Sigmoid colon (tissue), 7 donors: ENCODE data around the gene FOXP1. TPM values are rescaled to one million over a fixed set of nuclear protein-coding genes. Genes with fewer than 3 reads are reported as not detected.

ENCODE experiments used
- DNase-seq: peaks from one replicate; pipeline ENCODE4 v3.0.0-alpha.2; 2019
- H3K27ac ChIP-seq, 4 donors: fragments of 200-600 bp; sonication (generic); one replicate each; pipeline ENCODE4 v1.5.1; 2016 to 2019; ENCODE audit warnings: mild to moderate bottlenecking in 1 of 4
- H3K27me3 ChIP-seq, 3 donors: fragments of 200-600 bp; sonication (generic); one replicate each; pipeline ENCODE4 v1.5.1; 2019; ENCODE audit warnings: mild to moderate bottlenecking in 1 of 3
- H3K36me3 ChIP-seq, 4 donors: fragments of 200-600 bp; sonication (generic); one replicate each; pipeline ENCODE4 v1.5.1; 2016 to 2019
- H3K4me1 ChIP-seq, 4 donors: fragments of 200-600 bp; sonication (generic); one replicate each; pipeline ENCODE4 v1.5.1; 2017 to 2019
- H3K4me3 ChIP-seq, 4 donors: fragments of 200-600 bp; sonication (generic); one replicate each; pipeline ENCODE4 v1.5.1; 2017 to 2019; ENCODE audit warnings: mild to moderate bottlenecking in 2 of 4, moderate library complexity in 1 of 4
- H3K9me3 ChIP-seq, 4 donors: fragments of 200-600 bp in 3 of 4; sonication (generic) in 3 of 4; one replicate each; pipeline versions ENCODE4 v1.5.1 to v1.6.1; 2013 to 2019
- CTCF ChIP-seq, 4 experiments: fragments of 450-650 bp in 3 of 4; fragments of 200-600 bp in 1 of 4; IDR thresholded peaks; one replicate each; pipeline ENCODE4 v1.5.1; 2016 to 2019; ENCODE audit warnings: antibody characterized with exemption in 4 of 4, mild to moderate bottlenecking in 3 of 4, moderate library complexity in 2 of 4
- EP300 ChIP-seq, 4 donors: sonication (generic); formaldehyde crosslinking; IDR thresholded peaks; one replicate each; pipeline ENCODE4 v1.6.1; 2017; ENCODE audit warnings: antibody characterized with exemption in 4 of 4
- POLR2A ChIP-seq, 2 donors: fragments of 450-650 bp; IDR thresholded peaks; one replicate each; pipeline ENCODE4 v1.6.1; 2016; ENCODE audit warnings: antibody characterized with exemption in 2 of 2, mild to moderate bottlenecking in 2 of 2, moderate library complexity in 2 of 2
- POLR2AphosphoS5 ChIP-seq, 4 donors: sonication (generic); formaldehyde crosslinking; IDR thresholded peaks; one replicate each; pipeline ENCODE4 v1.6.1; 2017; ENCODE audit warnings: antibody characterized with exemption in 4 of 4
- WGBS, 2 donors: extraction: QIAGEN DNeasy Blood & Tissue Kit; methylation state at CpG; one replicate each; pipeline ENCODE4 v1.1.7; 2013; 5-methylcytosine and 5-hydroxymethylcytosine counted together
- intact Hi-C: fragments of 100-400 bp; cut with DNase I; formaldehyde crosslinking; loops from one replicate; pipeline ENCODE4 v1.15.1; 2023
- polyA plus RNA-seq, 3 donors: library from polyadenylated mRNA; stranded (reverse); fragments of 200-250 nt; gene quantifications; one replicate each; pipeline ENCODE4 v1.2.3, GENCODE V29; 2013
- total RNA-seq, 4 donors: library from RNA; depleted of rRNA; stranded (reverse); fragments of >200 nt; gene quantifications; one replicate each; pipeline ENCODE4 v1.1.0, GENCODE V29; 2016
- donor health status: healthy with polysubstance abuse.
- donor health status: Bipolar disorder and iron deficiency.
- donor health status: healthy.

The FOXP1 gene
- total and polyA plus RNA-seq, 7 donors, result 13.8 to 232 (median 139) TPM

DNA sequence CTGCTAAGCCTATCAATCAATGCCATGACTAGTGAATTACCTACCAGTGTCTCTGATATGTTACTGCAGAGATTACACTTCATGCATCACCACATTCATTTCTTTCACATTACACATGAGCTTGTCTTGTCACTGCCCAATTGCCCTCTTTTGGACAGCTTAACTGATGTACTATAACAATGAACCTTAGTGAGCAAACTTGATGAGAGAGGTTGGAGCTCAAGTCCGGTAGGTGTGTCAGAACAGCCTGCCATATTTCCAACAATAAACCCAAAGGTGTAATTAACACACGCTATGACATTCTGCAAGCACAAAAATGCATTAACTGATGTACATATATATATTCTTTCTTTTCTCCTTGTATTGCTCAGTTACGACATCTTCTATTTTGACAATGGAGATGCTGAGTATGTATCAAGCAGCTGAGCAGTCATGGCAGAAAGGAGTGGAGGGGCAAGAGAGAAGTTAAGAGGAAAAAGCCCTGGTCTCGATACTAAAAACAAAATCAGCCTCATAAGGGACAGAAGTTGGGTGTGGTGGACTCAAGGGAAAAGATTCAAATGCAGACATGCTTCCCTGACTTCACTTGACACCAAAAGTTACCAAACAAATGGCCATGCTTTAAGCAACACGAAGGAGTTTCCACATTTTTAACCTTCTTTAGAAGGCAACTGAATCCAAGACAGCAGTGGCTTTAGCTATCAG is 538.2 kb downstream of the FOXP1 start:
- no peaks in the 10 kb centered on the region for H3K27me3 ChIP-seq
- peaks cover 0 to 59% (median 8%) of the 10 kb centered on the region in 4 donors for H3K36me3 ChIP-seq
- intact Hi-C loops, result loop anchor here (10.0 kb wide), 1 partner anchor 609 kb away; no protein-coding TSS in a partner anchor
- TF ChIP-seq CTCF (IDR thresholded peaks at IDR 0.05), result no peak
- no peak for TF ChIP-seq POLR2AphosphoS5 (IDR thresholded peaks at IDR 0.05)
- TF ChIP-seq POLR2A (IDR thresholded peaks at IDR 0.05), result no peak
- TF ChIP-seq EP300 (IDR thresholded peaks at IDR 0.05), result no peak
- no peak for DNase-seq
- peaks cover 0 to 98% (median 72%) of the 10 kb centered on the region in 4 donors for H3K4me1 ChIP-seq
- no peaks in the 10 kb centered on the region for H3K9me3 ChIP-seq
- no peak overlapping the region for H3K4me3 ChIP-seq
- H3K27ac ChIP-seq, result peak overlapping the region; percentile 36 to 97 (median 72)
- 61 to 78% methylated on average over 5 of the region's 5 CpGs for WGBS, 2 donors

- intact Hi-C loops, result loop anchor here (10.0 kb wide), 1 partner anchor 612 kb away; no protein-coding TSS in a partner anchor
- Histone ChIP-seq H3K4me1 (peaks cover 0 to 96% (median 68%) of the 10 kb centered on the region in 4 donors), H3K4me3 (no peak overlapping the region), H3K36me3 (peaks cover 8 to 82% (median 12%) of the 10 kb centered on the region in 4 donors), H3K27ac (peak overlapping the region in 1 of 4 donors; percentile 21), H3K27me3 (no peaks in the 10 kb centered on the region), H3K9me3 (no peaks in the 10 kb centered on the region)
- no peak for DNase-seq
- no peak for TF ChIP-seq POLR2A (IDR thresholded peaks at IDR 0.05)
- no peak for TF ChIP-seq CTCF (IDR thresholded peaks at IDR 0.05)
- TF ChIP-seq EP300 (IDR thresholded peaks at IDR 0.05), result no peak
- no peak for TF ChIP-seq POLR2AphosphoS5 (IDR thresholded peaks at IDR 0.05)
- 85 to 93% methylated on average over 9 of the region's 9 CpGs for WGBS, 2 donors
Observed at GRCh38 chr3:71042759-71043158, 540.8 kb downstream of the FOXP1 start.

DNA sequence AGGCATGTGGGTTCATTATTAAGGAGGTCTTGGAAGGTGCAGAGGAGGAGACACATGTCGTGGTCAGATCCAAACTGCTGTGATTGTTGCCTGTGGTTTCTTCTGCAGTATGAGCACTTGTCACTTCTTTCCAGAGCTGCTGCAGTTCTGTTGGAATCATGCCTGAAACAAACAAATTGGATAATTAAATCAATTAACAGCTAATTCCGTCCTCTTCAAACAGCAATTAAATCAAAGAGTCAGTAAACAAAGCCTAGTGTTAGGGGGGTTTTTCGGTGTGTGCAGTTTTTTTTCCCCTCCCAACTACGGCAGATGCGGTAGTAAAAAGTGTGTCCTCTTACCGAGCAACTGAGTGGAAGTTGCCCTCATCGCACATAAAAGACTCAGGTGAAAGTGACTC is 542.2 kb downstream of the FOXP1 start:
- H3K4me3 ChIP-seq, result no peak overlapping the region
- H3K9me3 ChIP-seq, result no peaks in the 10 kb centered on the region
- intact Hi-C loops, result loop anchor here (10.0 kb wide), 1 partner anchor 613 kb away; no protein-coding TSS in a partner anchor
- H3K4me1 ChIP-seq, result peaks cover 2 to 96% (median 67%) of the 10 kb centered on the region in 4 donors
- H3K27me3 ChIP-seq, result no peaks in the 10 kb centered on the region
- H3K36me3 ChIP-seq, result peaks cover 8 to 76% (median 12%) of the 10 kb centered on the region in 4 donors
- WGBS, 2 donors, result 86 to 87% methylated on average over 7 of the region's 7 CpGs
- DNase-seq, result no peak
- TF ChIP-seq EP300 (IDR thresholded peaks at IDR 0.05), result no peak
- no peak for TF ChIP-seq CTCF (IDR thresholded peaks at IDR 0.05)
- no peak for TF ChIP-seq POLR2AphosphoS5 (IDR thresholded peaks at IDR 0.05)
- TF ChIP-seq POLR2A (IDR thresholded peaks at IDR 0.05), result no peak
- peak overlapping the region; percentile 23 to 84 (median 47) for H3K27ac ChIP-seq

GRCh38 chr3:71039332-71039731 is 544.2 kb downstream of the FOXP1 start:
- intact Hi-C loops, result no loop called here
- no peaks in the 10 kb centered on the region for H3K27me3 ChIP-seq
- 73 to 89% methylated on average over 6 of the region's 6 CpGs for WGBS, 2 donors
- H3K36me3 ChIP-seq, result peaks cover 8 to 56% (median 12%) of the 10 kb centered on the region in 4 donors
- no peak for DNase-seq
- no peak overlapping the region for H3K4me3 ChIP-seq
- H3K27ac ChIP-seq, result peak overlapping the region; percentile 45 to 84 (median 68)
- peaks cover 2 to 96% (median 74%) of the 10 kb centered on the region in 4 donors for H3K4me1 ChIP-seq
- TF ChIP-seq CTCF (IDR thresholded peaks at IDR 0.05) (no peak), EP300 (IDR thresholded peaks at IDR 0.05) (no peak), POLR2A (IDR thresholded peaks at IDR 0.05) (no peak), POLR2AphosphoS5 (IDR thresholded peaks at IDR 0.05) (no peak)
- H3K9me3 ChIP-seq, result no peaks in the 10 kb centered on the region
